WERI-Rb-1 (cell line): ENCODE data around the gene TSBP1.

Experiments used
- DNase-seq: peaks from one replicate; pipeline ENCODE4 v3.0.0-alpha.2; 2020
- H3K27ac ChIP-seq: fragments of 250-450 bp; sonication (Bioruptor Pico); 2 replicates; pipeline ENCODE4 v1.5.1; 2020; ENCODE audit warnings: mild to moderate bottlenecking, moderate library complexity
- H3K27me3 ChIP-seq: fragments of 250-450 bp; sonication (Bioruptor Pico); 2 replicates; pipeline ENCODE4 v1.5.1; 2021; ENCODE audit warnings: mild to moderate bottlenecking, low read depth, moderate library complexity; ENCODE audit not compliant: insufficient read depth, severe bottlenecking
- H3K36me3 ChIP-seq: fragments of 250-450 bp; sonication (Bioruptor Pico); 2 replicates; pipeline ENCODE4 v1.5.1; 2020; ENCODE audit warnings: mild to moderate bottlenecking, moderate library complexity
- H3K4me3 ChIP-seq: 2 replicates; pipeline ENCODE4 v1.5.1; 2011; ENCODE audit warnings: low read depth, mild to moderate bottlenecking, control low read depth, low read length
- H3K9me3 ChIP-seq: fragments of 250-450 bp; sonication (Bioruptor Pico); 2 replicates; pipeline ENCODE4 v1.5.1; 2021; ENCODE audit warnings: mild to moderate bottlenecking, moderate library complexity; ENCODE audit not compliant: severe bottlenecking
- CTCF ChIP-seq: IDR thresholded peaks from 2 replicates; pipeline ENCODE4 v1.5.1; 2011; ENCODE audit warnings: low read depth, mild to moderate bottlenecking, control low read depth, inconsistent platforms, low read length

Gene TSBP1

GRCh38 chr6:32255199-32256153 is 116.2 kb downstream of the TSBP1 start:
- Histone ChIP-seq H3K9me3 (peaks cover 17% of the 10 kb centered on the region), H3K27ac (no peak overlapping the region), H3K36me3 (no peaks in the 10 kb centered on the region), H3K27me3 (peaks cover 46% of the 10 kb centered on the region), H3K4me3 (no peak overlapping the region)
- no peak for DNase-seq
- no peak for TF ChIP-seq CTCF

- no peak overlapping the region for H3K4me3 ChIP-seq
- no peaks in the 10 kb centered on the region for H3K36me3 ChIP-seq
- peaks cover 48% of the 10 kb centered on the region for H3K27me3 ChIP-seq
- peaks cover 19% of the 10 kb centered on the region for H3K9me3 ChIP-seq
- no peak for TF ChIP-seq CTCF
- no peak overlapping the region for H3K27ac ChIP-seq
- DNase-seq = no peak
Measured at GRCh38 chr6:32254761-32255198, 116.9 kb downstream of the TSBP1 start.

- H3K4me3 ChIP-seq = no peak overlapping the region
- TF ChIP-seq CTCF = no peak
- H3K27me3 ChIP-seq = peaks cover 35% of the 10 kb centered on the region
- no peak overlapping the region for H3K27ac ChIP-seq
- no peak for DNase-seq
- H3K36me3 ChIP-seq = no peaks in the 10 kb centered on the region
- H3K9me3 ChIP-seq = peaks cover 20% of the 10 kb centered on the region
Measured at GRCh38 chr6:32252331-32253009, 119.2 kb downstream of the TSBP1 start.

- no peak for DNase-seq
- Histone ChIP-seq H3K4me3 (no peak overlapping the region), H3K36me3 (no peaks in the 10 kb centered on the region), H3K27ac (no peak overlapping the region), H3K27me3 (peaks cover 22% of the 10 kb centered on the region), H3K9me3 (peaks cover 16% of the 10 kb centered on the region)
- no peak for TF ChIP-seq CTCF
Measured at GRCh38 chr6:32249262-32249661, 122.4 kb downstream of the TSBP1 start.

- no peak overlapping the region for H3K4me3 ChIP-seq
- no peak for DNase-seq
- peaks cover 16% of the 10 kb centered on the region for H3K9me3 ChIP-seq
- no peak for TF ChIP-seq CTCF
- no peaks in the 10 kb centered on the region for H3K36me3 ChIP-seq
- H3K27me3 ChIP-seq = peaks cover 9% of the 10 kb centered on the region
- H3K27ac ChIP-seq = no peak overlapping the region
Measured at GRCh38 chr6:32247401-32247800, 124.3 kb downstream of the TSBP1 start.
